Measurements from ENCODE around the gene TM9SF3. TPM values are rescaled to one million over a fixed set of nuclear protein-coding genes. Genes with fewer than 3 reads are reported as not detected.

The TM9SF3 gene
- total and polyA plus RNA-seq, 2 of the 4 experiments (the other 2 are of a cell fraction) = 33.7 to 61.8 TPM

DNA sequence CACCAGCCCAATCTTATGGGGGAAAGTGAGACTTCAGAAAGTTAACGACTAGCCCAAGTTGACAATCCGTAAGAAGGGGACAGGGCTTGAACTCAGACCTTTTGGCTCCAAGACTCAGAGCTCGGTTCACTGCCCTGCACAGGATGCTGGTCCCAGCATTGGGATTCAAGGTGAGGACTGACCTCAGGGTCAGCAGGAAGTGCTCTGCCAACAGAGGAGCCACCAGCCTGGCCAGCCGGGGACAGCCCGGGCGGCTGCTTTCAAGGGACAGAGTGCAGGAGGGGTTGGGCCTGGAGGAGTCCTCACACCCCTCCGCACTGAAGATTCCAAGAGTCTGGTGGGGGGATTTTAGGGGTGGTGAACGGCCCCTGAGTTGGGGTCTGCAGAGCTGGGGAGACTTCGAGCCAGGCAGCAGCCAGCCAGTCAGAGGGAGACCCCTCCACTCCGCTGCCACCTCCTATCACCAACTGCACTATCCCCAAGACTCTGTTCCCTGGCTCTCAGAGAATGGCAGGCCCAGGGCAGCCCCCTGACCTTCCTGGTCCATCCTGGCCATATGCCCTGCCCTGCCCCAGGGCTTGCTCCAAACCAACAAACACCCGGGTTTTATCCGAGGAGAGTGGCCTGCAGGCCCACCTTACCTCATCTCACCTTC is 92.8 kb downstream of the TM9SF3 start:
- Histone ChIP-seq H3K79me1 (ENCODE audit: low read depth in 1 of 2, low read length in 2 of 2) (no peaks in the 10 kb centered on the region), H3K23ac (ENCODE audit: low read depth, low read length) (no peak overlapping the region), H2BK20ac (ENCODE audit: low read depth, low read length) (no peak overlapping the region), H3K9ac (ENCODE audit: low read depth, low read length) (no peak overlapping the region), H3K9me3 (ENCODE audit: control insufficient read depth, insufficient read depth, low read length) (no peaks in the 10 kb centered on the region), H4K91ac (ENCODE audit: insufficient read depth, low read depth, low read length) (no peak overlapping the region), H4K8ac (ENCODE audit: low read depth in 2 of 2, low read length in 2 of 2) (no peak overlapping the region), H2AK9ac (replicated peaks; ENCODE audit: low read depth, low read length, poor library complexity) (no peak overlapping the region), H4K20me1 (ENCODE audit: insufficient read depth, low read length) (no peaks in the 10 kb centered on the region), H3K4ac (ENCODE audit: low read depth, low read length) (no peak overlapping the region), H3K4me2 (ENCODE audit: low read depth, low read length) (no peak overlapping the region), H3K36me3 (ENCODE audit: control insufficient read depth, insufficient read depth, low read length) (no peaks in the 10 kb centered on the region), H2BK5ac (ENCODE audit: low read depth, low read length, poor library complexity, severe bottlenecking) (no peak overlapping the region), H3K27me3 (ENCODE audit: control insufficient read depth, insufficient read depth, low read length) (peaks cover 2% of the 10 kb centered on the region), H3K9me1 (ENCODE audit: insufficient read depth, low read length) (no peaks in the 10 kb centered on the region), H3K56ac (ENCODE audit: extremely low read depth, insufficient read depth, low read length) (no peak overlapping the region), H3K4me3 (ENCODE audit: insufficient read depth, low read depth, low read length) (no peak overlapping the region), H3K18ac (ENCODE audit: low read depth, low read length) (no peak overlapping the region), H2AK5ac (ENCODE audit: low read depth, low read length) (no peak overlapping the region), H2BK15ac (ENCODE audit: low read depth, low read length) (no peak overlapping the region), H4K5ac (ENCODE audit: low read depth, low read length) (no peak overlapping the region), H3K27ac (ENCODE audit: insufficient read depth, low read length) (no peak overlapping the region), H3K4me1 (ENCODE audit: control insufficient read depth, insufficient read depth, low read length) (no peaks in the 10 kb centered on the region), H2AFZ (replicated peaks; ENCODE audit: low read length, poor library complexity) (no peak overlapping the region), H2BK120ac (ENCODE audit: low read depth, low read length) (no peak overlapping the region), H3K14ac (replicated peaks; ENCODE audit: low read depth, low read length) (no peak overlapping the region)
- ChIA-PET POLR2A (ENCODE audit: unreplicated experiment) (no interaction called here), CTCF (no interaction called here)
- no TSS peak for BruUV-seq (replicated peaks)
- DNase-seq = no peak
- no peak for ATAC-seq (ENCODE audit: low read depth)
- 71% methylated on average over 2 of the region's 12 CpGs; no CpG with 5 or more reads in 1 of the 2 experiments for WGBS, 2 experiments (ENCODE audit: extremely low coverage in 2 of 2, insufficient read length in 1 of 2)
- dilution Hi-C loops (cut with HindIII; ENCODE audit: low sequenced_read_pairs, unreplicated experiment) (no loop called here), intact Hi-C loops (cut with micrococcal nuclease) (no loop called here), in situ Hi-C loops (cut with MboI; ENCODE audit: low sequenced_read_pairs) (no loop called here)
- TF ChIP-seq CTCF (conservative IDR thresholded peaks at IDR 0.05; ENCODE audit: low read depth, low read length) (no peak), FOS (IDR thresholded peaks at IDR 0.05; ENCODE audit: low read depth, low read length) (no peak), NFE2L2 (IDR thresholded peaks at IDR 0.05; ENCODE audit: low read depth, low read length) (no peak), MXI1 (IDR thresholded peaks at IDR 0.05; ENCODE audit: borderline replicate concordance, low read depth, low read length) (no peak)
